ENCODE data around the gene STAT4.

- TF ChIP-seq CTCF (IDR thresholded peaks at IDR 0.05) (no peak), JUN (CRISPR knock-in tag; IDR thresholded peaks at IDR 0.05) (no peak), CBFB (CRISPR knock-in tag; IDR thresholded peaks at IDR 0.05; ENCODE audit: low read depth) (no peak), SP1 (CRISPR knock-in tag; conservative IDR thresholded peaks at IDR 0.05) (no peak), ZSCAN18 (CRISPR knock-in tag; IDR thresholded peaks at IDR 0.05) (no peak), MAX (CRISPR knock-in tag; IDR thresholded peaks at IDR 0.05) (no peak), ZNF317 (CRISPR knock-in tag; IDR thresholded peaks at IDR 0.05; ENCODE audit: borderline replicate concordance, low read depth) (no peak), MYBL2 (CRISPR knock-in tag; IDR thresholded peaks at IDR 0.05) (no peak), NFATC4 (CRISPR knock-in tag; IDR thresholded peaks at IDR 0.05) (no peak)
Observed at GRCh38 chr2:191150600-191151330, at the start of gene STAT4.
